Stimulated activated effector memory CD8-positive, alpha-beta T cell treated with anti-CD3 and anti-CD28 coated beads, Interleukin-12 subunit alpha, Interleukin-12 subunit beta, amount 100 ng/mL, for 72 hours (primary cell): ENCODE data around the gene NEURL3.
A peak's percentile ranks its signal among the peaks of the same experiment; 100 is the strongest.

ENCODE experiments used
- ATAC-seq: fragments of 150-1000 bp; cut with Tn5 transposase; 2 replicates; pipeline ENCODE4 v1.10.0; 2021
- DNase-seq, 2 donors: peaks; one replicate each; pipeline ENCODE4 v3.0.0; 2021 to 2022; ENCODE audit warnings: low spot score in 2 of 2
- H3K27ac Mint-ChIP-seq: one replicate; pipeline ENCODE4 v1.8.0; 2022; ENCODE audit warnings: mild to moderate bottlenecking, mixed read lengths
- H3K36me3 Mint-ChIP-seq: one replicate; pipeline ENCODE4 v1.8.0; 2022; ENCODE audit warnings: mild to moderate bottlenecking, mixed read lengths
- H3K4me1 Mint-ChIP-seq: one replicate; pipeline ENCODE4 v1.8.0; 2022; ENCODE audit warnings: mixed read lengths
- H3K4me3 Mint-ChIP-seq: one replicate; pipeline ENCODE4 v1.8.0; 2022; ENCODE audit warnings: mild to moderate bottlenecking, mixed read lengths
- H3K9me3 Mint-ChIP-seq: one replicate; pipeline ENCODE4 v1.8.0; 2022; ENCODE audit warnings: mixed read lengths

The NEURL3 gene

GRCh38 chr2:96498021-96498431, 7.1 kb downstream of the NEURL3 start:
- peak overlapping the region; percentile 84 for H3K27ac Mint-ChIP-seq
- H3K36me3 Mint-ChIP-seq: no peaks in the 10 kb centered on the region
- peaks cover 14% of the 10 kb centered on the region for H3K4me1 Mint-ChIP-seq
- peaks cover 4% of the 10 kb centered on the region for H3K9me3 Mint-ChIP-seq
- H3K4me3 Mint-ChIP-seq: no peak overlapping the region
- ATAC-seq (no peak), DNase-seq (peak in 1 of 2 donors; percentile 45)

GRCh38 chr2:96495982-96496629, 9.1 kb downstream of the NEURL3 start:
- ATAC-seq: no peak
- H3K4me3 Mint-ChIP-seq: no peak overlapping the region
- no peaks in the 10 kb centered on the region for H3K36me3 Mint-ChIP-seq
- peak in 1 of 2 donors; percentile 36 for DNase-seq
- peaks cover 4% of the 10 kb centered on the region for H3K9me3 Mint-ChIP-seq
- peaks cover 12% of the 10 kb centered on the region for H3K4me1 Mint-ChIP-seq
- peak overlapping the region; percentile 10 for H3K27ac Mint-ChIP-seq

DNA sequence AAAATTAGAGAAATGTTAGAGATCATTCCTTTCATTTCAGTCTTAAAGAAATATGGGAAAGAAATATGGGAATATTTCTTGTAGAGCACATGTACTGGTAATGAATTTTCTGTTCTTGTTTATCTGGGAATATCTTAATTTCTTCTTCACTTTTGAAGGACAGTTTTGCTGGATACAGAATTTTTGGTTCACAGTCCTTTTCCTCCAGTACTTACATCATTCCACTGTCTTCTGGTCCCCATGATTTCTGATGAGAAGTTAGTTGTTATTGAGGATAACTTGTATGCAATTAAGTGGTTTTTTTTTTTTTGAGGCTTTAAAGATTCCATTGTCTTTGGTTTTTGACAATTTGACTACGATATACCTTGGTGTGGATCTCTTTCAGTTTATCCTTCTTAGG, 11.0 kb downstream of the NEURL3 start:
- H3K9me3 Mint-ChIP-seq: peaks cover 4% of the 10 kb centered on the region
- H3K4me1 Mint-ChIP-seq: peaks cover 15% of the 10 kb centered on the region
- H3K36me3 Mint-ChIP-seq: no peaks in the 10 kb centered on the region
- no peak overlapping the region for H3K27ac Mint-ChIP-seq
- no peak overlapping the region for H3K4me3 Mint-ChIP-seq
- ATAC-seq (no peak), DNase-seq (no peak)

DNA sequence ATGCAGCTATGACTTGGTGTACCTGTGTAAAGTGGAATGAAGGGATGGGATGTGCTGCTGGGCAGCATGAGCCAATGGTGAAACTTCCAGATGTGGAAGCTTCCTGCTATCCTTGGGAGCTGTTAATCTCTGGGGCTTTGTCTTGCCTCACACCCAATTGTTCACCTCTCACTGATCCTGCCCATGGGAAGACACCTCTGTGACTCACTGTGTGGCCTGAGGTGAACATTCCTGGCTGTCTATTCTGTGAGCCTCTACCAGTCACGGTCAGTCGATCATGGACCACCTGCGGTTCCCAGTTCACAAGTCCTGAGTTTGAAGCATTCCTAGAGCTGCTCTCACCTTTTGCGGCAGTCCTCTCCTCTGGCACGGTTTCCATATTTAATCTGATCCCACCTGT, 12.1 kb downstream of the NEURL3 start:
- Mint-ChIP-seq H3K27ac (no peak overlapping the region), H3K9me3 (peaks cover 4% of the 10 kb centered on the region), H3K4me1 (peaks cover 21% of the 10 kb centered on the region), H3K4me3 (no peak overlapping the region), H3K36me3 (no peaks in the 10 kb centered on the region)
- DNase-seq (peak in 1 of 2 donors; percentile 41), ATAC-seq (no peak)

- H3K9me3 Mint-ChIP-seq: peaks cover 4% of the 10 kb centered on the region
- ATAC-seq (peak; percentile 66), DNase-seq (peak in 1 of 2 donors; percentile 52)
- H3K4me1 Mint-ChIP-seq: peaks cover 27% of the 10 kb centered on the region
- H3K4me3 Mint-ChIP-seq: peak overlapping the region; percentile 5
- H3K27ac Mint-ChIP-seq: peak overlapping the region; percentile 27
- no peaks in the 10 kb centered on the region for H3K36me3 Mint-ChIP-seq
These were observed 13.2 kb downstream of the NEURL3 start for GRCh38 chr2:96491860-96492497.

GRCh38 chr2:96489663-96490062, 15.5 kb downstream of the NEURL3 start:
- no peak overlapping the region for H3K27ac Mint-ChIP-seq
- DNase-seq (no peak), ATAC-seq (no peak)
- H3K4me3 Mint-ChIP-seq: no peak overlapping the region
- H3K36me3 Mint-ChIP-seq: peaks cover 9% of the 10 kb centered on the region
- no peaks in the 10 kb centered on the region for H3K9me3 Mint-ChIP-seq
- peaks cover 50% of the 10 kb centered on the region for H3K4me1 Mint-ChIP-seq

GRCh38 chr2:96489261-96489660, 15.9 kb downstream of the NEURL3 start:
- no peak overlapping the region for H3K4me3 Mint-ChIP-seq
- DNase-seq (peak in 1 of 2 donors; percentile 22), ATAC-seq (no peak)
- H3K36me3 Mint-ChIP-seq: peaks cover 9% of the 10 kb centered on the region
- peaks cover 53% of the 10 kb centered on the region for H3K4me1 Mint-ChIP-seq
- H3K27ac Mint-ChIP-seq: no peak overlapping the region
- no peaks in the 10 kb centered on the region for H3K9me3 Mint-ChIP-seq

DNA sequence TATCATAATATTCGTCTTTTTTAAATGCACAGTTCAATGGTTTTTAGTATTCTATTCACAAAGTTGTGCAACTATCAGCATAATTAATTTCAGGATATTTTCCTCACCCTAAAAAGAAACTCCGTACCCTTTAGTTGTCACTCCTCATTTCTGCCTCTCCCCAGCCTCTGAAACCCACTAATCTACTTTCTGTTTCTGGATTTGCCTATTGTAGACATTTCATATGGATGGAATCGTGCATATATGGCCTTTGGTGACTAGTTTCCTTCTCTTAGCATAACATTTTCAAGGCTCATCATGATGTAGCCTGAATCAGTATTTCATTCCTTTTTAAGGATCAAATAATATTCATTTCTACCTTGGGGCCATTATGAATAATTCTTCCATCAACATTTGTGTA, 18.5 kb downstream of the NEURL3 start:
- DNase-seq (peak in 1 of 2 donors; percentile 20), ATAC-seq (no peak)
- peaks cover 9% of the 10 kb centered on the region for H3K36me3 Mint-ChIP-seq
- peak overlapping the region; percentile 96 for H3K27ac Mint-ChIP-seq
- H3K9me3 Mint-ChIP-seq: no peaks in the 10 kb centered on the region
- H3K4me1 Mint-ChIP-seq: peaks cover 54% of the 10 kb centered on the region
- peak overlapping the region; percentile 82 for H3K4me3 Mint-ChIP-seq

- Mint-ChIP-seq H3K4me1 (peaks cover 57% of the 10 kb centered on the region), H3K4me3 (peak overlapping the region; percentile 82), H3K9me3 (no peaks in the 10 kb centered on the region), H3K27ac (peak overlapping the region; percentile 96), H3K36me3 (peaks cover 9% of the 10 kb centered on the region)
- ATAC-seq (peak; percentile 99), DNase-seq (peak; percentile 66 to 89)
These were observed 19.2 kb downstream of the NEURL3 start for GRCh38 chr2:96485751-96486651.

DNA sequence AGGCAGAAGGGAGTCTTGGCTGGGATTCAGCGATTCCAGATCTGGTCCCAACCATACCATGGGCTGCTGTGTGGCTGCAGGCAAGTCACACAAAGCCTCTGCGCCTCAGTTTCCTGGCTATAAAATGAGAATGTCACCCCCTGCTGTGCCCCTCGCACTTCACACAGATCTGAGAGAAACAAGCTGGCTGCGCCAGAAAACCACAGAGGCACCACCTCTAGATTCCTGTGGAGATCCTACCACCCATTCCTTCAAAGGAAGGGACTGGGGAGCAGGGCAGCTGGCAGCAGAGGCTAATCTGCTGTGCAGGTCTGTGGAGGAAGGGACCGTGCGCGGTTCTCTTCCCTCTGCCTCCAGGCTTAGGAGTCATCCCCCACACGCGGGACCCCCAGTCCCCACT, 19.8 kb downstream of the NEURL3 start:
- ATAC-seq: no peak
- peak overlapping the region; percentile 96 for H3K27ac Mint-ChIP-seq
- H3K36me3 Mint-ChIP-seq: peaks cover 9% of the 10 kb centered on the region
- H3K9me3 Mint-ChIP-seq: no peaks in the 10 kb centered on the region
- H3K4me1 Mint-ChIP-seq: peaks cover 57% of the 10 kb centered on the region
- peak overlapping the region; percentile 82 for H3K4me3 Mint-ChIP-seq
- no peak for DNase-seq

DNA sequence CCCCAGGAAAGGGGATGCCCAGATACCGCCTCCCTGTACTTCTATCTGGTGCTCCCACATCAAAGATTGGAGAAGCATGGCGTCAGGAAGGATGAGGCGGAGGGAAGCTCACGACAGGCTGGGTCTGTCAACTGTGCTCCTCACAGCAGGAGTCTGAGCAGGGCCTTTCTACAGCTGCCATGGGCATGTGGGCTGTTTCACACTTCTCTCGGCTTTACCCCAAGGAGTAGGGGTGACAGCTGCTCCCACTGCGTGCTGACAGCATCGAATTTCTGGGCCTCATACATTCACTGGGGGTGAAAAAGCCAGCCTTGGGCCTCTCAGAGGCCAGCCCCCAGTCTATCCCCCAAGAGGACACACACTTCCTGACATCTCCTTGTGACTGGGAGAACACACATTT, 21.1 kb downstream of the NEURL3 start:
- H3K36me3 Mint-ChIP-seq: peaks cover 9% of the 10 kb centered on the region
- H3K4me1 Mint-ChIP-seq: peaks cover 53% of the 10 kb centered on the region
- no peaks in the 10 kb centered on the region for H3K9me3 Mint-ChIP-seq
- no peak for DNase-seq
- H3K4me3 Mint-ChIP-seq: peak overlapping the region; percentile 14
- H3K27ac Mint-ChIP-seq: peak overlapping the region; percentile 96
- no peak for ATAC-seq

DNA sequence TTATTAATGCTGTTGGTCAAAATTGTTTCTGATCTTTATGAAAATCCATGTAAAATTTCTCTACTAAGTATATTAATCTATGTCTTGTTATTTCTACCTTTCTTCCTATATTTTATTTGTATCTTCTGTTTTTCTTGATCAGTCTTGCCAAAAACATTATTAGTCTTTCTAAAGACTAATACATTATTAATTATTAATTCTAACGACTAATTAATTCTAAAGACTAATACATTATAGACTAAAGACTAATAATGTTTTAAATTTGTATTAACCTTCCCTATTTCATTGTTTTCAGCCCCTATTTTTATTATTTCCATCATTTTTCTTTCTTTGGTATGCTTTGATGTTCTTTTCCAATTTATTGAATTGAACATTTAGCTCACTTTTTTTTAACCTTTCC, 27.7 kb downstream of the NEURL3 start:
- ATAC-seq (no peak), DNase-seq (no peak)
- Mint-ChIP-seq H3K4me3 (no peak overlapping the region), H3K27ac (no peak overlapping the region), H3K4me1 (peaks cover 10% of the 10 kb centered on the region), H3K9me3 (no peaks in the 10 kb centered on the region), H3K36me3 (no peaks in the 10 kb centered on the region)

DNA sequence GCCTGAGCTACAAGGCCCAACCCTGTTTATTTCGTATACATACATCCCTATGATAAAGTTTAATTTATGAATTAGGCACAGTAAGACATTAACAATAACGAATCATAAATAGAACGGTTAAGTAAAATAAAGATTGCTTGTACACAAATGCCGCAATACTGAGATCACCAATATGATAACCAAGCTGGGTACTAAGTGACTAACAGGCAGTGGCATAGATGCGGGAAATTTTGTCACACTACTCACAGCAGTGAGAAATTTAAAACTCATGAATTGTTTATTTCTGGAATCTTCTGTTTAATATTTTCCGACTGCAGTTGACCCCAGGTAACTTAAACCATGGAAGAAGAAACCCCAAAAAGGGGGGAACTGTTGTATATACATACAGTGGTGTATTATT, 33.4 kb downstream of the NEURL3 start:
- peak; percentile 79 for ATAC-seq
- Mint-ChIP-seq H3K9me3 (no peaks in the 10 kb centered on the region), H3K4me3 (no peak overlapping the region), H3K4me1 (peaks cover 9% of the 10 kb centered on the region), H3K36me3 (no peaks in the 10 kb centered on the region), H3K27ac (no peak overlapping the region)
- DNase-seq: no peak

GRCh38 chr2:96470636-96471035, 34.5 kb downstream of the NEURL3 start:
- ATAC-seq (peak; percentile 86), DNase-seq (peak; percentile 55 to 76)
- Mint-ChIP-seq H3K27ac (no peak overlapping the region), H3K4me1 (peaks cover 9% of the 10 kb centered on the region), H3K36me3 (no peaks in the 10 kb centered on the region), H3K4me3 (no peak overlapping the region), H3K9me3 (no peaks in the 10 kb centered on the region)

- peaks cover 9% of the 10 kb centered on the region for H3K4me1 Mint-ChIP-seq
- H3K27ac Mint-ChIP-seq: no peak overlapping the region
- no peaks in the 10 kb centered on the region for H3K36me3 Mint-ChIP-seq
- no peak overlapping the region for H3K4me3 Mint-ChIP-seq
- no peak for ATAC-seq
- DNase-seq: no peak
- H3K9me3 Mint-ChIP-seq: no peaks in the 10 kb centered on the region
These were observed 35.0 kb downstream of the NEURL3 start for GRCh38 chr2:96470109-96470508.
